PC-3 (cell line): Measurements from ENCODE around the gene MBNL1. TPM values are rescaled to one million over a fixed set of nuclear protein-coding genes. Genes with fewer than 3 reads are reported as not detected.

Source experiments
- ATAC-seq: fragments of 200-7000 bp; cut with Tn5 transposase; 2 replicates; pipeline ENCODE4 v1.9.1; 2020; ENCODE audit warnings: mild to moderate bottlenecking, moderate library complexity
- BruUV-seq: library from RNA; stranded (reverse); fragments of 400-500 nt; replicated peaks from 2 replicates; lab custom pipeline; 2021; lab: Mats Ljungman, UMichigan
- CTCF ChIA-PET: fragments of 300-600 bp; sonication (Branson Sonifier 250); formaldehyde crosslinking; loops from one replicate; lab custom pipeline; 2022; ENCODE audit warnings: antibody characterized with exemption; lab: Charles Lee
- POLR2A ChIA-PET: fragments of 300-600 bp; sonication (Branson Sonifier 250); formaldehyde crosslinking; loops from one replicate; lab custom pipeline; 2022; ENCODE audit warnings: antibody characterized with exemption; ENCODE audit not compliant: unreplicated experiment; lab: Charles Lee
- DNase-seq: peaks from one replicate; pipeline ENCODE4 v3.0.0-alpha.2; 2015
- H2AFZ ChIP-seq: fragments of 300-600 bp; sonication (generic); 2 replicates; pipeline ENCODE4 v1.6.0; 2016; ENCODE audit warnings: antibody characterized with exemption, low read length
- H3F3A ChIP-seq: fragments of 300-600 bp; sonication (generic); one replicate; pipeline ENCODE4 v1.6.0; 2017; ENCODE audit warnings: antibody characterized with exemption, low read length, control low read depth, mild to moderate bottlenecking; ENCODE audit not compliant: unreplicated experiment
- H3K27ac ChIP-seq: fragments of 300-600 bp; sonication (generic); 2 replicates; pipeline ENCODE4 v1.5.1; 2016; ENCODE audit warnings: mild to moderate bottlenecking, low read length
- H3K27me3 ChIP-seq: fragments of 300-600 bp; sonication (generic); 2 replicates; pipeline ENCODE4 v1.6.1; 2016; ENCODE audit warnings: low read length, mixed read lengths
- H3K36me3 ChIP-seq: fragments of 300-600 bp; sonication (generic); 2 replicates; pipeline ENCODE4 v1.6.1; 2016; ENCODE audit warnings: low read depth, mixed run types, low read length, mixed read lengths
- H3K4me1 ChIP-seq: fragments of 300-600 bp; sonication (generic); 2 replicates; pipeline ENCODE4 v1.5.1; 2016; ENCODE audit warnings: low read length; ENCODE audit not compliant: insufficient read depth
- H3K4me2 ChIP-seq: fragments of 300-600 bp; sonication (generic); 2 replicates; pipeline ENCODE4 v1.6.0; 2016; ENCODE audit warnings: low read length
- H3K4me3 ChIP-seq: fragments of 300-600 bp; sonication (generic); 2 replicates; pipeline ENCODE4 v1.5.1; 2016; ENCODE audit warnings: mild to moderate bottlenecking, low read length, mixed read lengths
- H3K79me2 ChIP-seq: fragments of 300-600 bp; sonication (generic); 2 replicates; pipeline ENCODE4 v1.6.1; 2017; ENCODE audit warnings: low read length, mixed read lengths
- H3K9ac ChIP-seq: fragments of 300-600 bp; sonication (generic); 2 replicates; pipeline ENCODE4 v1.6.0; 2016; ENCODE audit warnings: mild to moderate bottlenecking, low read length
- H3K9me2 ChIP-seq: fragments of 300-600 bp; sonication (generic); replicated peaks from 2 replicates; pipeline ENCODE4 v1.6.1; 2016; ENCODE audit warnings: mixed run types, low read length, mixed read lengths
- H3K9me3 ChIP-seq: fragments of 300-600 bp; sonication (generic); 2 replicates; pipeline ENCODE4 v1.6.1; 2016; ENCODE audit warnings: low read length, mixed read lengths
- H4K20me1 ChIP-seq: fragments of 300-600 bp; sonication (generic); 2 replicates; pipeline ENCODE4 v1.6.1; 2016; ENCODE audit warnings: low read length, mixed read lengths
- EZH2 ChIP-seq: fragments of 300-600 bp; sonication (generic); IDR thresholded peaks from one replicate; pipeline ENCODE4 v1.6.1; 2017; ENCODE audit warnings: antibody characterized with exemption, mild to moderate bottlenecking, low read length; ENCODE audit not compliant: unreplicated experiment
- EZH2phosphoT487 ChIP-seq: fragments of 300-600 bp; sonication (generic); IDR thresholded peaks from 2 replicates; pipeline ENCODE4 v1.6.1; 2018; ENCODE audit warnings: mild to moderate bottlenecking, antibody characterized with exemption, low read length, borderline replicate concordance
- intact Hi-C: fragments of 100-400 bp; cut with micrococcal nuclease; formaldehyde crosslinking; loops from 2 replicates; pipeline ENCODE4 v1.9.0; 2023
- total RNA-seq: library from RNA; depleted of rRNA; stranded (reverse); fragments of >200 nt; gene quantifications from 2 replicates; pipeline ENCODE4 v1.2.3, GENCODE V29; 2014
- TF ChIP-seq, protein P1 (sequence below): fragments of 300-600 bp; sonication (generic); conservative IDR thresholded peaks from 2 replicates; pipeline ENCODE4 v1.5.1; 2017; ENCODE audit warnings: antibody characterized with exemption, low read depth, mild to moderate bottlenecking, low read length

MBNL1 gene
- total RNA-seq, 1 experiment from 2014 or later, result 161 TPM

DNA sequence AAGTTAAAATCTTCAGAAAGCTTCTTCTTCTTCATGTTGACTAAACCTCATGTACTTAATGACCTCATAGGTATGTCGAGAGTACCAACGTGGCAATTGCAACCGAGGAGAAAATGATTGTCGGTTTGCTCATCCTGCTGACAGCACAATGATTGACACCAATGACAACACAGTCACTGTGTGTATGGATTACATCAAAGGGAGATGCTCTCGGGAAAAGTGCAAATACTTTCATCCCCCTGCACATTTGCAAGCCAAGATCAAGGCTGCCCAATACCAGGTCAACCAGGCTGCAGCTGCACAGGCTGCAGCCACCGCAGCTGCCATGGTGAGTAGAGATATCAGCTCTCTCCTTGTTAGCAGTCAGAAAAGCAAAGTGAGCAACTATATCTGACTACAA, 176.5 kb downstream of the MBNL1 start:
- DNase-seq, result no peak
- 0 out of 2 replicates have a peak, but pooled peaks cover 4% of the 10 kb centered on the region for H4K20me1 ChIP-seq
- H3K36me3 ChIP-seq, result peaks cover 19% of the 10 kb centered on the region; the same call in 1 of the 2 replicates
- peaks cover 45% of the 10 kb centered on the region for H3K79me2 ChIP-seq
- no peaks in the 10 kb centered on the region for H3K27me3 ChIP-seq
- POLR2A ChIA-PET, result no interaction called here
- no TSS peak for BruUV-seq
- CTCF ChIA-PET, result interaction anchor here (0.6 kb wide), 1 partner anchor 9 kb away, joined by 3 read pairs; no protein-coding TSS in a partner anchor
- H3K4me2 ChIP-seq, result no peak overlapping the region
- H3K27ac ChIP-seq, result no peak overlapping the region
- no peak for TF ChIP-seq EZH2phosphoT487
- no peak for TF ChIP-seq EZH2
- TF ChIP-seq, protein P1, sequence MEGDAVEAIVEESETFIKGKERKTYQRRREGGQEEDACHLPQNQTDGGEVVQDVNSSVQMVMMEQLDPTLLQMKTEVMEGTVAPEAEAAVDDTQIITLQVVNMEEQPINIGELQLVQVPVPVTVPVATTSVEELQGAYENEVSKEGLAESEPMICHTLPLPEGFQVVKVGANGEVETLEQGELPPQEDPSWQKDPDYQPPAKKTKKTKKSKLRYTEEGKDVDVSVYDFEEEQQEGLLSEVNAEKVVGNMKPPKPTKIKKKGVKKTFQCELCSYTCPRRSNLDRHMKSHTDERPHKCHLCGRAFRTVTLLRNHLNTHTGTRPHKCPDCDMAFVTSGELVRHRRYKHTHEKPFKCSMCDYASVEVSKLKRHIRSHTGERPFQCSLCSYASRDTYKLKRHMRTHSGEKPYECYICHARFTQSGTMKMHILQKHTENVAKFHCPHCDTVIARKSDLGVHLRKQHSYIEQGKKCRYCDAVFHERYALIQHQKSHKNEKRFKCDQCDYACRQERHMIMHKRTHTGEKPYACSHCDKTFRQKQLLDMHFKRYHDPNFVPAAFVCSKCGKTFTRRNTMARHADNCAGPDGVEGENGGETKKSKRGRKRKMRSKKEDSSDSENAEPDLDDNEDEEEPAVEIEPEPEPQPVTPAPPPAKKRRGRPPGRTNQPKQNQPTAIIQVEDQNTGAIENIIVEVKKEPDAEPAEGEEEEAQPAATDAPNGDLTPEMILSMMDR, result no peak
- peaks cover 22% of the 10 kb centered on the region; the same call in 1 of the 2 replicates for H3K4me1 ChIP-seq
- H3K9me2 ChIP-seq, result no peaks in the 10 kb centered on the region
- no peak for ATAC-seq
- no peaks in the 10 kb centered on the region for H3F3A ChIP-seq
- H3K9ac ChIP-seq, result no peak overlapping the region
- intact Hi-C loops, result loop anchor here (2.0 to 10.0 kb wide), 2 partner anchors 114 to 140 kb away; no protein-coding TSS in a partner anchor
- no peak overlapping the region for H2AFZ ChIP-seq
- no peaks in the 10 kb centered on the region for H3K9me3 ChIP-seq
- H3K4me3 ChIP-seq, result no peak overlapping the region

DNA sequence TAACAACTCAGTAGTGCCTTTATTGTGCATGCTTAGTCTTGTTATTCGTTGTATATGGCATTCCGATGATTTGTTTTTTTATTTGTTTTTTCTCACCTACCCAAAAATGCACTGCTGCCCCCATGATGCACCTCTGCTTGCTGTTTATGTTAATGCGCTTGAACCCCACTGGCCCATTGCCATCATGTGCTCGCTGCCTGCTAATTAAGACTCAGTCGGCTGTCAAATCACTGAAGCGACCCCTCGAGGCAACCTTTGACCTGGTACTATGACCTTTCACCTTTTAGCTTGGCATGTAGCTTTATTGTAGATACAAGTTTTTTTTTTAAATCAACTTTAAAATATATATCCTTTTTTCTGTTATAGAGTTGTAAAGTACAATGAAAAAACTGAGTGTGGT, 177.8 kb downstream of the MBNL1 start:
- Histone ChIP-seq H3F3A (no peaks in the 10 kb centered on the region), H3K4me2 (no peak overlapping the region), H3K9me3 (no peaks in the 10 kb centered on the region), H3K27me3 (no peaks in the 10 kb centered on the region), H3K79me2 (peaks cover 33% of the 10 kb centered on the region), H3K27ac (no peak overlapping the region), H3K4me3 (no peak overlapping the region), H3K9me2 (no peaks in the 10 kb centered on the region), H2AFZ (no peak overlapping the region), H4K20me1 (0 out of 2 replicates have a peak, but pooled peaks cover 4% of the 10 kb centered on the region), H3K9ac (no peak overlapping the region), H3K36me3 (peaks cover 22% of the 10 kb centered on the region), H3K4me1 (peaks cover 22% of the 10 kb centered on the region; the same call in 1 of the 2 replicates)
- ChIA-PET CTCF (interaction anchor here (0.6 kb wide), 1 partner anchor 73 kb away, joined by 3 read pairs; no protein-coding TSS in a partner anchor), POLR2A (no interaction called here)
- ATAC-seq, result no peak
- no TSS peak for BruUV-seq
- DNase-seq, result no peak
- intact Hi-C loops, result loop anchor here (10.0 kb wide), 1 partner anchor 142 kb away; no protein-coding TSS in a partner anchor
- TF ChIP-seq, protein P1, result no peak
- TF ChIP-seq EZH2phosphoT487 (no peak), EZH2 (no peak)

DNA sequence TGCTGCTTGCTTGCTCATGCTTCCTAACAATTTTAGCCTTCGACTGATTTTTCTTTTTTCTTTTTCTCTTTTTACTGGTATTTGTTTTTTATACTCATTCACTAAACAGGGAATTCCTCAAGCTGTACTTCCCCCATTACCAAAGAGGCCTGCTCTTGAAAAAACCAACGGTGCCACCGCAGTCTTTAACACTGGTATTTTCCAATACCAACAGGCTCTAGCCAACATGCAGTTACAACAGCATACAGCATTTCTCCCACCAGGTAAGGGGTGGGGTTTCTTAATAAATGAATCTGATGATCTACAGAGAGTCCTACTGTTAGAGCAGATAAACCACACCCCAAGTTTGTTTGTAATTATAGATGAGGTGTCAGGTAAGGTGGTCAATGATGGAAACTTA, 178.8 kb downstream of the MBNL1 start:
- Histone ChIP-seq H3K4me3 (no peak overlapping the region), H4K20me1 (0 out of 2 replicates have a peak, but pooled peaks cover 4% of the 10 kb centered on the region), H3K27ac (no peak overlapping the region), H3K4me2 (no peak overlapping the region), H3F3A (no peaks in the 10 kb centered on the region), H3K9ac (no peak overlapping the region), H3K9me2 (no peaks in the 10 kb centered on the region), H3K36me3 (peaks cover 24% of the 10 kb centered on the region), H3K79me2 (peaks cover 25% of the 10 kb centered on the region), H3K27me3 (no peaks in the 10 kb centered on the region), H3K9me3 (no peaks in the 10 kb centered on the region), H3K4me1 (peaks cover 22% of the 10 kb centered on the region; the same call in 1 of the 2 replicates), H2AFZ (no peak overlapping the region)
- ATAC-seq, result no peak
- ChIA-PET POLR2A (no interaction called here), CTCF (interaction anchor here (0.6 to 0.7 kb wide), 2 partner anchors 25 to 92 kb away, joined by 4 read pairs; no protein-coding TSS in a partner anchor)
- BruUV-seq, result no TSS peak
- no peak for DNase-seq
- TF ChIP-seq, protein P1, result no peak
- no peak for TF ChIP-seq EZH2
- intact Hi-C loops, result loop anchor here (10.0 kb wide), 1 partner anchor 143 kb away; no protein-coding TSS in a partner anchor
